Muscle layer of duodenum (tissue), 2 donors: Measurements from ENCODE around the gene OR6Q1.

ENCODE experiments used
- H3K27ac ChIP-seq: one replicate; pipeline ENCODE4 v1.7.0; 2013; ENCODE audit warnings: mild to moderate bottlenecking, low read length
- H3K27me3 ChIP-seq: one replicate; pipeline ENCODE4 v1.7.0; 2013; ENCODE audit warnings: low read depth, mild to moderate bottlenecking, control low read depth, low read length
- H3K36me3 ChIP-seq, 2 donors: one replicate each; pipeline ENCODE4 v1.7.0; 2013; ENCODE audit warnings: low read length in 2 of 2, control low read depth in 1 of 2, mild to moderate bottlenecking in 1 of 2; ENCODE audit not compliant: insufficient read depth in 2 of 2, control insufficient read depth in 1 of 2
- H3K4me1 ChIP-seq, 2 donors: one replicate each; pipeline ENCODE4 v1.7.0; 2013; ENCODE audit warnings: low read length in 2 of 2, mild to moderate bottlenecking in 2 of 2, control low read depth in 1 of 2, moderate library complexity in 1 of 2; ENCODE audit not compliant: insufficient read depth in 2 of 2, control insufficient read depth in 1 of 2
- H3K4me3 ChIP-seq, 2 donors: one replicate each; pipeline ENCODE4 v1.7.0; 2013; ENCODE audit warnings: low read length in 2 of 2, low read depth in 1 of 2, mild to moderate bottlenecking in 1 of 2
- H3K9me3 ChIP-seq, 2 donors: one replicate each; pipeline ENCODE4 v1.7.0; 2013; ENCODE audit warnings: low read length in 2 of 2, control low read depth in 1 of 2, mild to moderate bottlenecking in 1 of 2; ENCODE audit not compliant: control insufficient read depth in 1 of 2
- donor health status: healthy.

OR6Q1 gene

GRCh38 chr11:58023435-58023931 is 7.3 kb upstream of the OR6Q1 start, which contains the start of gene OR9Q1:
TSS of gene OR9Q1 (plus strand) at chr11:58023881. CDS start at chr11:58179445, 155,564 bp downstream.
- Histone ChIP-seq H3K36me3 (no peaks in the 10 kb centered on the region), H3K4me1 (no peaks in the 10 kb centered on the region), H3K27ac (no peak within 1 kb of the TSS), H3K4me3 (no peak within 1 kb of the TSS), H3K9me3 (no peaks in the 10 kb centered on the region), H3K27me3 (no peaks in the 10 kb centered on the region)

GRCh38 chr11:58024601-58025091 is 6.1 kb upstream of the OR6Q1 start:
- Histone ChIP-seq H3K27ac (no peak overlapping the region), H3K27me3 (no peaks in the 10 kb centered on the region), H3K36me3 (no peaks in the 10 kb centered on the region), H3K4me1 (peaks cover 0 to 3% of the 10 kb centered on the region in 2 donors), H3K9me3 (no peaks in the 10 kb centered on the region), H3K4me3 (no peak overlapping the region)

DNA sequence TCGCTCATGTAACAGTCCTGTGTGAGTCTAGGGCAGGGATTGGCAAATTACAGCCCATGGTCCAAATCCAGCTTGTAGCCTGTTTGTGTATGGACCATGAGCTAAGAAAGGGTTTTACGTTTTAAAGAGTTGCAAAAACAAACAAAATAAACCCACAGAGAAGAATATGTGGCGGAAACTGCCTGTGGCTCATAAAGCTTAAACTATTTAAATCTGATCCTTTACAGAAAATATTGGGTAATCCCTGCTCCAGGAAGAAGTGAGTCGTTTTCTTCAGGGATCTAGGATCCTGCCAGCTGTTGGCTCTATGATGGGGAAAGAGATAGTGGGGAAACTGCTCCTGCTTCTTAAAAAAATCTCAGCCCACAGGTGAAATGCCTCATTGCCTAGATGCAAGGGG is 3.4 kb upstream of the OR6Q1 start:
- Histone ChIP-seq H3K27me3 (no peaks in the 10 kb centered on the region), H3K4me1 (peaks cover 0 to 3% of the 10 kb centered on the region in 2 donors), H3K27ac (no peak overlapping the region), H3K9me3 (no peaks in the 10 kb centered on the region), H3K4me3 (no peak overlapping the region), H3K36me3 (no peaks in the 10 kb centered on the region)

DNA sequence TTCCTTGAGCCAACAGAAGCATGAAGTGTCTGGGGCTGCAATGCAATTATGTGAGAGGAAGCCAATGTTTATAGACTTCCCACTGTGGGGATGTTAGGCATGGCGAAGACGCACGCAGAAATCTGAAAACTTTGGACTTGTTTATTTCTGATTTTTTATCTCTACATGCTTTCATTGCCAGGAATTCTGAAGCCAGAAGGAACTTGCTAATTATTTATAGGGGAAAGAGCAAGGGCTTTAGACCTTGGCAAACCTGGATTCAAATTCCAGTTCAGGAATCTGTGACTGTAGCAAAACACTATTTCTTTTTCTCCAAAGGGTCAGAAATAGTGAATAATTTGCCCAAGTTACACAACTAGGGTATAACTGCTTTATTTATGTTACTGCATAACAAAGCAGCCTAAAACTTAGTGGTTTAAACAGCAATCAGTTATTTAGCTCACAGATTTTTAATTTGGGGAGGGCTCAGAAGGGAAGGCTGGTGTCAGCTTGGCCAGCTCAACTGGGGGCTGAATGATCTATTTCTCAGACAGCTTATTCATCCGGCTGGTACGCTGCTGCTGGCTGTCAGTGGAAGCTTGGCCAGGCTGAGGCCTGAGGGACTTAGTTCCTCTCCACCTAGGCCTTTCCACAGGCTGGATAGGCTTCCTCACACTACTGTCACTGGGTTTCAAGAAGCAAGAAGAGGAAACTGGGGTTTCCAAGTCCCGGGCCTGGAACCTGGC is 1.9 kb upstream of the OR6Q1 start:
- Histone ChIP-seq H3K4me1 (peaks cover 0 to 3% of the 10 kb centered on the region in 2 donors), H3K27ac (no peak overlapping the region), H3K27me3 (no peaks in the 10 kb centered on the region), H3K9me3 (no peaks in the 10 kb centered on the region), H3K36me3 (no peaks in the 10 kb centered on the region), H3K4me3 (no peak overlapping the region)

DNA sequence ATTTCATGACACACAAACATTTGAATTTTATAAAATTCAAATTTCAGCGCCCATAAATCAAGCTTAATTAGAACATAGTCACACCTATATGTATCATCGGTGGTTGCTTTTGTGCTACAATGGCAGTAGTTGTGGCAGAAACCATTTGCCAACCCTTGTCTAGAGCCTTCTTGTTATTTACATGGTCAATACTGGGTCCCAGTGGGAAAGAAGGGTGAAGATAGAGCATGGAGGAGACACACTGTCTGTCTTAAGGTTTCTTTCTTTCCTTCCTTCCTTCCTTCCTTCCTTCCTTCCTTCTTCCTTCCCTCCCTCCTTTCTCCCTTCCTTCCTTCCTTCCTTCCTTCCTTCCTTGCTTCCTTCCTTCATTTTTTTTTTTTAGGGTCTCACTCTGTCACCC is 3.7 kb downstream of the OR6Q1 start:
- no peaks in the 10 kb centered on the region for H3K27me3 ChIP-seq
- H3K4me3 ChIP-seq, result no peak overlapping the region
- H3K4me1 ChIP-seq, result no peaks in the 10 kb centered on the region
- H3K36me3 ChIP-seq, result no peaks in the 10 kb centered on the region
- no peaks in the 10 kb centered on the region for H3K9me3 ChIP-seq
- no peak overlapping the region for H3K27ac ChIP-seq

DNA sequence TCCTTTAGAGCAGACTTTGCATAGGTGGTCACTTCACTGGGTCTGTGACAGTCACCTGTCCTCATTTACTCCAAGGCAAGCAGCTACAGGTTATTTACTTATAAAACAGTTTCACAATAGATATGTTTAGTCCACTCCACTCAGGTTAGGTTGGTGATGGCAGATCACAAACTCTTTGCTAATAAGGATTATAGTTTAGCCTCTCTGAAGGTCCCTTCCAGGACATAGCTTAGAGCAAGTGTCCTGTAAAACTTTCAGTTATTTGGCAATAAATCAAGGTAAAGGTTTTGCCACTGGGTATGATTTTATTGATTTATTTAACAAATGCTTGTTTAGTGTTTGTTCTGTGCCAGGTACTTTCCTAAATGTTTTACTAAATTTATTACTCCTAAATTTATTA is 8.8 kb downstream of the OR6Q1 start:
- no peak overlapping the region for H3K4me3 ChIP-seq
- no peaks in the 10 kb centered on the region for H3K27me3 ChIP-seq
- no peaks in the 10 kb centered on the region for H3K4me1 ChIP-seq
- peaks cover 0 to 7% of the 10 kb centered on the region in 2 donors for H3K9me3 ChIP-seq
- no peak overlapping the region for H3K27ac ChIP-seq
- H3K36me3 ChIP-seq, result no peaks in the 10 kb centered on the region

DNA sequence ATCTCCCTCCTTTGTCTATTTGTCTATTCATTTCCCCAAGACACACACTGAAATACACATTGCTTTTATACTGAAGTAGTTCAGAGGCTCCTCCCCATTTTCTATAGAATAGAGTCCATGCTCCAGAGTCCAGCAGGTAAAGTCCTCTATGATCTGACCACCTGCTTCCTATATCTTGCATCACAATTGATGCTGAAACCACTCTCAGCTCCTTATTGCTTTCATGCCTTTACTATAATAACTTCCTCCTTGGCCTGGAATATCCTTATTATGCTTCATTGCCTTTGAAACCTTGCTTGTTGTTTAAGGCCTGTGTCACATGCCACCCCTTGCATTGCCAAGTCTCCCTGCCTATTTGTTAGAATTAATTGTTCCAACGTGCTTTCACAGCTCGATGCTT is 12.6 kb downstream of the OR6Q1 start:
- H3K36me3 ChIP-seq, result no peaks in the 10 kb centered on the region
- H3K4me1 ChIP-seq, result no peaks in the 10 kb centered on the region
- H3K4me3 ChIP-seq, result no peak overlapping the region
- H3K27me3 ChIP-seq, result no peaks in the 10 kb centered on the region
- H3K27ac ChIP-seq, result no peak overlapping the region
- H3K9me3 ChIP-seq, result peaks cover 0 to 7% of the 10 kb centered on the region in 2 donors

GRCh38 chr11:58046231-58046630 is 15.5 kb downstream of the OR6Q1 start:
- Histone ChIP-seq H3K9me3 (peaks cover 0 to 4% of the 10 kb centered on the region in 2 donors), H3K27ac (no peak overlapping the region), H3K27me3 (no peaks in the 10 kb centered on the region), H3K36me3 (no peaks in the 10 kb centered on the region), H3K4me3 (no peak overlapping the region), H3K4me1 (no peaks in the 10 kb centered on the region)

DNA sequence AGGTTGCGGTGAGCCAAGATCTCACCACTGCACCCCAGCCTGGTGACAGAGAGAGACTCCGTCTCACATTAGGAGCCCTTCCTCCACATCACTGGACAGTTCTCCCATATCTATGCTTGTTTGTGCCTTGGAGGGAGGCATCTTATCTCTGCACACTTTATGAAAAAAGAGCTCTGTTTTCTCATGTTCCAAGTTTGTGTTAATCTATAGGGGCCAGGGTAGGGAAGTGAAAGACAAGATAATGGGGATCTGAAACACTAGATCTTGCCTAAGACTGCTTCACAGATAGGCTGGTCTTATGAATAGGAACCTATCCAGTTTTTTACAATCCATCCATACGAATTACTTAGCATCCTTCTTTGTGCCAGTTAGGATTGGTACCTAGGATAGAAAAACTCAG is 17.1 kb downstream of the OR6Q1 start:
- no peaks in the 10 kb centered on the region for H3K36me3 ChIP-seq
- H3K27ac ChIP-seq, result no peak overlapping the region
- no peak overlapping the region for H3K4me3 ChIP-seq
- H3K9me3 ChIP-seq, result no peaks in the 10 kb centered on the region
- no peaks in the 10 kb centered on the region for H3K27me3 ChIP-seq
- H3K4me1 ChIP-seq, result no peaks in the 10 kb centered on the region

- Histone ChIP-seq H3K36me3 (no peaks in the 10 kb centered on the region), H3K27ac (no peak overlapping the region), H3K4me1 (peaks cover 5 to 10% of the 10 kb centered on the region in 2 donors), H3K4me3 (no peak overlapping the region), H3K9me3 (no peaks in the 10 kb centered on the region), H3K27me3 (no peaks in the 10 kb centered on the region)
Measured at GRCh38 chr11:58055806-58056401, 25.2 kb downstream of the OR6Q1 start.

DNA sequence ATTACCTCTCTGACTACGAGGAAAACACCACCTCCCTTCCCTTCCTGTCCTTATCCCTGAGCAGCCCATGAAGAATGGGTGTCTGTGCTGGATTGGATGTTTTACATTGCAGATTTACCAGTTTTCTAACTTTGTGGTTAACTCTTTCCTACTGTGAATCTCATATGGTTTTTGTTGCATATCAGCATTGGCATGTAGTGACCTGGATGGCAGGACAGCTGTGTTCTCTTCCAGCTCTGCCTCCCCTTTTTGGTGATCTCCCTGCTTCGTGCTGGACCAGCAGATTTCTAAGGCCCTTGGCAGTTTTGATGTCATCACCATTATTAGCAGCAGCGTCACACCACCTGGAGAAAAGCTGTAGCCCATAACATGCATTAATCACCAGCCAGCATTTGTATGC is 26.7 kb downstream of the OR6Q1 start:
- H3K27ac ChIP-seq, result no peak overlapping the region
- H3K4me3 ChIP-seq, result no peak overlapping the region
- no peaks in the 10 kb centered on the region for H3K36me3 ChIP-seq
- H3K9me3 ChIP-seq, result no peaks in the 10 kb centered on the region
- H3K4me1 ChIP-seq, result peaks cover 5 to 10% of the 10 kb centered on the region in 2 donors
- no peaks in the 10 kb centered on the region for H3K27me3 ChIP-seq
